ENCODE measurements around the gene MUC6. TPM values are rescaled to one million over a fixed set of nuclear protein-coding genes. Genes with fewer than 3 reads are reported as not detected.

Gene MUC6
- total RNA-seq, 4 donors from 2014 or later = under 0.01 to 2.7 (median under 0.01) TPM; not detected in 1

- no peak overlapping the region for H3K27ac ChIP-seq
- H3K4me3 ChIP-seq = no peak overlapping the region
- no peaks in the 10 kb centered on the region for H3K27me3 ChIP-seq
- no peak for TF ChIP-seq CTCF (IDR thresholded peaks at IDR 0.05)
- no peak for TF ChIP-seq POLR2A (IDR thresholded peaks at IDR 0.05)
- TF ChIP-seq EP300 (IDR thresholded peaks at IDR 0.05) = no peak
- no peak for DNase-seq (ENCODE audit: low spot score in 2 of 2)
- no peaks in the 10 kb centered on the region for H3K4me1 ChIP-seq
- H3K36me3 ChIP-seq = peaks cover 0 to 39% (median 0%) of the 10 kb centered on the region in 3 donors
- 81 to 86% methylated on average over 41 to 42 of the region's 48 CpGs for WGBS, 2 donors
- no peaks in the 10 kb centered on the region for H3K9me3 ChIP-seq
These were observed 11.7 kb downstream of the MUC6 start for GRCh38 chr11:1024597-1025409.

GRCh38 chr11:1023811-1024596 lies 12.5 kb downstream of the MUC6 start:
- H3K4me3 ChIP-seq = no peak overlapping the region
- no peaks in the 10 kb centered on the region for H3K27me3 ChIP-seq
- no peak overlapping the region for H3K27ac ChIP-seq
- WGBS, 2 donors = 94 to 97% methylated on average over 30 to 38 of the region's 50 CpGs
- H3K36me3 ChIP-seq = peaks cover 0 to 46% (median 0%) of the 10 kb centered on the region in 3 donors
- no peaks in the 10 kb centered on the region for H3K4me1 ChIP-seq
- no peak for DNase-seq (ENCODE audit: low spot score in 2 of 2)
- no peak for TF ChIP-seq CTCF (IDR thresholded peaks at IDR 0.05)
- no peak for TF ChIP-seq POLR2A (IDR thresholded peaks at IDR 0.05)
- no peak for TF ChIP-seq EP300 (IDR thresholded peaks at IDR 0.05)
- no peaks in the 10 kb centered on the region for H3K9me3 ChIP-seq

GRCh38 chr11:1022908-1023810 lies 13.4 kb downstream of the MUC6 start:
- no peak overlapping the region for H3K4me3 ChIP-seq
- TF ChIP-seq EP300 (IDR thresholded peaks at IDR 0.05) (no peak), POLR2A (IDR thresholded peaks at IDR 0.05) (no peak), CTCF (IDR thresholded peaks at IDR 0.05) (no peak)
- 86 to 92% methylated on average over 22 to 26 of the region's 28 CpGs for WGBS, 2 donors
- H3K4me1 ChIP-seq = no peaks in the 10 kb centered on the region
- peaks cover 0 to 49% (median 0%) of the 10 kb centered on the region in 3 donors for H3K36me3 ChIP-seq
- no peaks in the 10 kb centered on the region for H3K9me3 ChIP-seq
- no peak overlapping the region for H3K27ac ChIP-seq
- H3K27me3 ChIP-seq = no peaks in the 10 kb centered on the region
- no peak for DNase-seq (ENCODE audit: low spot score in 2 of 2)

GRCh38 chr11:1022411-1022810 lies 14.1 kb downstream of the MUC6 start:
- DNase-seq (ENCODE audit: low spot score in 2 of 2) = no peak
- no peak for TF ChIP-seq EP300 (IDR thresholded peaks at IDR 0.05)
- no peak for TF ChIP-seq CTCF (IDR thresholded peaks at IDR 0.05)
- TF ChIP-seq POLR2A (IDR thresholded peaks at IDR 0.05) = no peak
- Histone ChIP-seq H3K36me3 (peaks cover 0 to 49% (median 0%) of the 10 kb centered on the region in 3 donors), H3K4me3 (no peak overlapping the region), H3K4me1 (no peaks in the 10 kb centered on the region), H3K27me3 (no peaks in the 10 kb centered on the region), H3K9me3 (no peaks in the 10 kb centered on the region), H3K27ac (no peak overlapping the region)
- WGBS, 2 donors = 93 to 96% methylated on average over 7 of the region's 7 CpGs
